ENCODE data around the gene RSPO4. TPM values are rescaled to one million over a fixed set of nuclear protein-coding genes. Genes with fewer than 3 reads are reported as not detected.

The RSPO4 gene
- total RNA-seq, 1 donor from 2014 or later = 0.34 TPM

- FAIRE-seq (no peak), DNase-seq (ENCODE audit: low read depth) (no peak)
- Histone ChIP-seq H3K27me3 (ENCODE audit: insufficient read depth, low read length) (no peaks in the 10 kb centered on the region), H3K4me1 (ENCODE audit: insufficient read depth, low read length) (no peaks in the 10 kb centered on the region), H3K27ac (ENCODE audit: low read depth, low read length) (no peak overlapping the region), H2AFZ (ENCODE audit: low read depth, low read length) (no peak overlapping the region), H3K4me2 (ENCODE audit: low read length) (no peak overlapping the region), H3K9me3 (ENCODE audit: insufficient read depth, low read depth, low read length) (no peaks in the 10 kb centered on the region), H3K36me3 (ENCODE audit: insufficient read depth, low read length) (no peaks in the 10 kb centered on the region), H4K20me1 (ENCODE audit: insufficient read depth, low read length) (no peaks in the 10 kb centered on the region), H3K9ac (ENCODE audit: low read length) (no peak overlapping the region), H3K4me3 (ENCODE audit: insufficient read depth, low read depth, low read length) (no peak overlapping the region), H3K79me2 (ENCODE audit: insufficient read depth, low read length) (no peaks in the 10 kb centered on the region)
- Mint-ChIP-seq H3K9me3 (ENCODE audit: unreplicated experiment) (no peaks in the 10 kb centered on the region), H3K27me3 (ENCODE audit: low read depth, unreplicated experiment) (peaks cover 39% of the 10 kb centered on the region), H3K4me3 (ENCODE audit: unreplicated experiment) (no peak overlapping the region), H3K36me3 (ENCODE audit: low read depth, unreplicated experiment) (peaks cover 3% of the 10 kb centered on the region), H3K27ac (ENCODE audit: unreplicated experiment) (no peak overlapping the region), H3K4me1 (ENCODE audit: low read depth, unreplicated experiment) (peaks cover 12% of the 10 kb centered on the region)
- TF ChIP-seq CTCF (IDR thresholded peaks at IDR 0.05; ENCODE audit: insufficient read depth, low read depth, low read length) = no peak
- TF ChIP-seq EZH2 (IDR thresholded peaks at IDR 0.05; ENCODE audit: insufficient read depth, low read length) = no peak
Observed at GRCh38 chr20:909641-910040, 92.5 kb downstream of the RSPO4 start.

Other genes starting within 250 kb of the RSPO4 start
- gene SLC52A3, start 233.8 kb downstream of the RSPO4 start, total RNA-seq = 0.09 TPM in 1 of 2 replicates, not detected in the other
- 1.2 and 1.4 TPM in 2 replicates for gene FAM110A, start 168.6 kb downstream of the RSPO4 start, total RNA-seq
- 0.05 and 0.12 TPM in 2 replicates for gene ANGPT4, start 86.0 kb downstream of the RSPO4 start, total RNA-seq
- gene PSMF1, start 116.3 kb upstream of the RSPO4 start, total RNA-seq = 133 and 139 TPM in 2 replicates
- 2.1 and 2.4 TPM in 2 replicates for gene TMEM74B, start 182.7 kb upstream of the RSPO4 start, total RNA-seq
- not detected in 2 replicates for gene C20orf202, start 201.1 kb upstream of the RSPO4 start, total RNA-seq
- 0.34 TPM in 1 of 2 replicates, not detected in the other for gene RAD21L1, start 223.7 kb upstream of the RSPO4 start, total RNA-seq